PC-3 (cell line): ENCODE measurements around the gene SORL1. TPM values are rescaled to one million over a fixed set of nuclear protein-coding genes. Genes with fewer than 3 reads are reported as not detected.

ENCODE experiments used
- ATAC-seq: fragments of 200-7000 bp; cut with Tn5 transposase; 2 replicates; pipeline ENCODE4 v1.9.1; 2020; ENCODE audit warnings: mild to moderate bottlenecking, moderate library complexity
- BruUV-seq: library from RNA; stranded (reverse); fragments of 400-500 nt; replicated peaks from 2 replicates; lab custom pipeline; 2021; lab: Mats Ljungman, UMichigan
- CTCF ChIA-PET: fragments of 300-600 bp; sonication (Branson Sonifier 250); formaldehyde crosslinking; loops from one replicate; lab custom pipeline; 2022; ENCODE audit warnings: antibody characterized with exemption; lab: Charles Lee
- POLR2A ChIA-PET: fragments of 300-600 bp; sonication (Branson Sonifier 250); formaldehyde crosslinking; loops from one replicate; lab custom pipeline; 2022; ENCODE audit warnings: antibody characterized with exemption; ENCODE audit not compliant: unreplicated experiment; lab: Charles Lee
- DNase-seq: peaks from one replicate; pipeline ENCODE4 v3.0.0-alpha.2; 2015
- H2AFZ ChIP-seq: fragments of 300-600 bp; sonication (generic); 2 replicates; pipeline ENCODE4 v1.6.0; 2016; ENCODE audit warnings: antibody characterized with exemption, low read length
- H3F3A ChIP-seq: fragments of 300-600 bp; sonication (generic); one replicate; pipeline ENCODE4 v1.6.0; 2017; ENCODE audit warnings: antibody characterized with exemption, low read length, control low read depth, mild to moderate bottlenecking; ENCODE audit not compliant: unreplicated experiment
- H3K27ac ChIP-seq: fragments of 300-600 bp; sonication (generic); 2 replicates; pipeline ENCODE4 v1.5.1; 2016; ENCODE audit warnings: mild to moderate bottlenecking, low read length
- H3K27me3 ChIP-seq: fragments of 300-600 bp; sonication (generic); 2 replicates; pipeline ENCODE4 v1.6.1; 2016; ENCODE audit warnings: low read length, mixed read lengths
- H3K36me3 ChIP-seq: fragments of 300-600 bp; sonication (generic); 2 replicates; pipeline ENCODE4 v1.6.1; 2016; ENCODE audit warnings: low read depth, mixed run types, low read length, mixed read lengths
- H3K4me1 ChIP-seq: fragments of 300-600 bp; sonication (generic); 2 replicates; pipeline ENCODE4 v1.5.1; 2016; ENCODE audit warnings: low read length; ENCODE audit not compliant: insufficient read depth
- H3K4me2 ChIP-seq: fragments of 300-600 bp; sonication (generic); 2 replicates; pipeline ENCODE4 v1.6.0; 2016; ENCODE audit warnings: low read length
- H3K4me3 ChIP-seq: fragments of 300-600 bp; sonication (generic); 2 replicates; pipeline ENCODE4 v1.5.1; 2016; ENCODE audit warnings: mild to moderate bottlenecking, low read length, mixed read lengths
- H3K79me2 ChIP-seq: fragments of 300-600 bp; sonication (generic); 2 replicates; pipeline ENCODE4 v1.6.1; 2017; ENCODE audit warnings: low read length, mixed read lengths
- H3K9ac ChIP-seq: fragments of 300-600 bp; sonication (generic); 2 replicates; pipeline ENCODE4 v1.6.0; 2016; ENCODE audit warnings: mild to moderate bottlenecking, low read length
- H3K9me2 ChIP-seq: fragments of 300-600 bp; sonication (generic); replicated peaks from 2 replicates; pipeline ENCODE4 v1.6.1; 2016; ENCODE audit warnings: mixed run types, low read length, mixed read lengths
- H3K9me3 ChIP-seq: fragments of 300-600 bp; sonication (generic); 2 replicates; pipeline ENCODE4 v1.6.1; 2016; ENCODE audit warnings: low read length, mixed read lengths
- H4K20me1 ChIP-seq: fragments of 300-600 bp; sonication (generic); 2 replicates; pipeline ENCODE4 v1.6.1; 2016; ENCODE audit warnings: low read length, mixed read lengths
- CTCF ChIP-seq: fragments of 300-600 bp; sonication (generic); conservative IDR thresholded peaks from 2 replicates; pipeline ENCODE4 v1.5.1; 2017; ENCODE audit warnings: antibody characterized with exemption, low read depth, mild to moderate bottlenecking, low read length
- EZH2 ChIP-seq: fragments of 300-600 bp; sonication (generic); IDR thresholded peaks from one replicate; pipeline ENCODE4 v1.6.1; 2017; ENCODE audit warnings: antibody characterized with exemption, mild to moderate bottlenecking, low read length; ENCODE audit not compliant: unreplicated experiment
- EZH2phosphoT487 ChIP-seq: fragments of 300-600 bp; sonication (generic); IDR thresholded peaks from 2 replicates; pipeline ENCODE4 v1.6.1; 2018; ENCODE audit warnings: mild to moderate bottlenecking, antibody characterized with exemption, low read length, borderline replicate concordance
- intact Hi-C: fragments of 100-400 bp; cut with micrococcal nuclease; formaldehyde crosslinking; loops from 2 replicates; pipeline ENCODE4 v1.9.0; 2023
- total RNA-seq: library from RNA; depleted of rRNA; stranded (reverse); fragments of >200 nt; gene quantifications from 2 replicates; pipeline ENCODE4 v1.2.3, GENCODE V29; 2014

The SORL1 gene
- total RNA-seq, 1 experiment from 2014 or later = 53.7 TPM

DNA sequence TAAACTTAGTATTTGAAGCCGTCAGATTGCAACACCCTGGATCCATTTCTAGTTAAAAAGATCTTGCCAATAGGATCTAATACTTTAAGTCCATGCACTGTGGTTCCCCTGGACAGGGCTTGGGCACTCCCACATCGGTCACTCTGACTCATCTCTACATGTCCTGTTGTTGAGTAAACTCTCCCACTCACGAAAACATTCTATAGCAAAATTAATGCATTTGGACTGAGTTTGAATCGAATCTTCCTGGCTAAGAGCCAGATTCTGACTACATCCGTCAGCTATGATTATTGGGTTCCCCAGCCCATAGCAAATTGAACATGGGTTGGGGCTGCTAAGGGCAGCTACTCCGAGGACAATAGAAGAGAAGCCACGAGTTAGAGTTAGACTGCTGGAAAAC is 182.8 kb downstream of the SORL1 start:
- TF ChIP-seq EZH2phosphoT487 = no peak
- no peak for TF ChIP-seq CTCF
- TF ChIP-seq EZH2 = no peak
- H3F3A ChIP-seq = peaks cover 3% of the 10 kb centered on the region
- no peaks in the 10 kb centered on the region for H3K9me3 ChIP-seq
- CTCF ChIA-PET = interaction anchor here (0.6 kb wide), 1 partner anchor 20 kb away, joined by 3 read pairs; no protein-coding TSS in a partner anchor
- BruUV-seq = no TSS peak
- H3K9me2 ChIP-seq = no peaks in the 10 kb centered on the region
- no peak overlapping the region for H2AFZ ChIP-seq
- POLR2A ChIA-PET = no interaction called here
- no peaks in the 10 kb centered on the region for H3K36me3 ChIP-seq
- H3K4me1 ChIP-seq = peaks cover 39% of the 10 kb centered on the region
- H3K27ac ChIP-seq = peak overlapping the region; percentile 77
- H3K4me3 ChIP-seq = peak overlapping the region; percentile 22; the same call in 1 of the 2 replicates
- no peaks in the 10 kb centered on the region for H3K79me2 ChIP-seq
- intact Hi-C loops = loop anchor here (1.0 to 5.0 kb wide), 2 partner anchors 19 to 38 kb away; no protein-coding TSS in a partner anchor
- ATAC-seq = peak; percentile 92
- H3K27me3 ChIP-seq = no peaks in the 10 kb centered on the region
- peak overlapping the region; percentile 75 for H3K4me2 ChIP-seq
- no peaks in the 10 kb centered on the region for H4K20me1 ChIP-seq
- DNase-seq = peak; percentile 97
- H3K9ac ChIP-seq = peak overlapping the region; percentile 26; the same call in 1 of the 2 replicates

DNA sequence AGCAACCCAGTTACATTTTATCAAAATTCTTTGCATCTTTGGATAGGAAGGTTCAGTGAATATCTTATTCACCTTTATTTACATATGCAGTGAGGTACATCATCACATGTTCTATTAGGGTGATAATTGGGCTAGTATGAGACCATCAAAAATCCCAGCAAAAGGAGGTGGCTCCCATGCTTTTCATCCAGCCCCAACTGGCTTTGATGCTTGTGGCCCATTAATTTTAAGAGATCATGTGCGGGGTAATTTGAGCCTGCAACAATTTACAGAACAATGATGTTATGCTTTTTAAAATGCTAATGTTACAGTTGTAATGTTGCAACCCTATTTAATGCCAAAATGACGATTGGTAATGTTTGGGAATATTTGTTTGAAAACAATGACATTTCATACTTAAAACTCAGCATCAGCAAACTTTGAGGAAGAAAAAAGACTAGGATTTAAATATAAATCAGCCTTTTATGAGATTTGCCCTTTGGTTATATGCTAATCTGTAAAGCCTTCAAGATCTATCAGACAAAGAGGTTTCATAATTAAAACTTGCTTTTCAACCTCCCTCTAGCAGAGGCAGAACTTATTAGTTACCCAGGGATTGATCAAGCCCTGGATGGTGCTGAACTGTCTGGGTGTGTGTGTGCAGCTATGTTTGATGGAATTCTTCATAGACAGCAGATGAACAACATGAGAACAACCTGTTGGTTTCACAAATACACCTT is 184.1 kb downstream of the SORL1 start:
- H3K4me2 ChIP-seq = peak overlapping the region; percentile 13; the same call in 1 of the 2 replicates
- ATAC-seq = no peak

More for the DNA sequence above, 184.1 kb downstream of the SORL1 start:
- no peaks in the 10 kb centered on the region for H3K9me2 ChIP-seq
- H3K27ac ChIP-seq = no peak overlapping the region
- H4K20me1 ChIP-seq = no peaks in the 10 kb centered on the region
- intact Hi-C loops = no loop called here
- no peak for DNase-seq
- TF ChIP-seq EZH2 (no peak), CTCF (no peak), EZH2phosphoT487 (no peak)
- H2AFZ ChIP-seq = no peak overlapping the region
- no peaks in the 10 kb centered on the region for H3K27me3 ChIP-seq
- no TSS peak for BruUV-seq
- no peaks in the 10 kb centered on the region for H3K36me3 ChIP-seq
- CTCF ChIA-PET = no interaction called here
- H3F3A ChIP-seq = no peaks in the 10 kb centered on the region
- H3K4me1 ChIP-seq = peaks cover 29% of the 10 kb centered on the region
- POLR2A ChIA-PET = no interaction called here
- H3K4me3 ChIP-seq = no peak overlapping the region
- H3K79me2 ChIP-seq = no peaks in the 10 kb centered on the region
- H3K9ac ChIP-seq = no peak overlapping the region
- no peaks in the 10 kb centered on the region for H3K9me3 ChIP-seq
